H1 (cell line): Measurements from ENCODE around the gene ENDOV. TPM values are rescaled to one million over a fixed set of nuclear protein-coding genes. Genes with fewer than 3 reads are reported as not detected.

Source experiments
- CTCF ChIA-PET: fragments of 300-600 bp; sonication (Branson Sonifier 250); formaldehyde crosslinking; loops from one replicate; lab custom pipeline; 2021; ENCODE audit not compliant: partially characterized antibody; lab: Charles Lee
- POLR2A ChIA-PET: fragments of 300-600 bp; sonication (Branson Sonifier 250); formaldehyde crosslinking; loops from one replicate; lab custom pipeline; 2021; ENCODE audit warnings: inconsistent platforms; ENCODE audit not compliant: partially characterized antibody; lab: Charles Lee
- DNase-seq, 2 experiments: peaks; one replicate each; pipeline versions ENCODE4 v3.0.0 to v3.0.0-alpha.2; 2010 to 2022; ENCODE audit warnings: low spot score in 2 of 2, low read depth in 1 of 2, mixed read lengths in 1 of 2
- FAIRE-seq: peaks from 2 replicates; lab custom pipeline; 2011; peaks lifted over from hg19 to GRCh38; lab: Jason Lieb, UNC
- H2AFZ ChIP-seq: 2 replicates; pipeline ENCODE4 v1.8.1; 2012; ENCODE audit warnings: low read length, inconsistent platforms
- H2AK5ac ChIP-seq: 2 replicates; pipeline ENCODE4 v1.6.1; 2013; ENCODE audit warnings: low read depth, low read length
- H2BK120ac ChIP-seq: replicated peaks from 2 replicates; pipeline ENCODE3; 2013; ENCODE audit warnings: low read depth, low read length, inconsistent platforms
- H2BK12ac ChIP-seq: 2 replicates; pipeline ENCODE4 v1.6.1; 2013; ENCODE audit warnings: low read depth, low read length
- H2BK15ac ChIP-seq: 2 replicates; pipeline ENCODE4 v1.6.1; 2013; ENCODE audit warnings: low read length
- H2BK20ac ChIP-seq: 2 replicates; pipeline ENCODE4 v1.6.1; 2013; ENCODE audit warnings: low read length
- H2BK5ac ChIP-seq: 2 replicates; pipeline ENCODE4 v1.6.1; 2013; ENCODE audit warnings: low read depth, low read length
- H3K14ac ChIP-seq: 2 replicates; pipeline ENCODE4 v1.6.1; 2013; ENCODE audit warnings: inconsistent platforms; ENCODE audit not compliant: insufficient read length
- H3K18ac ChIP-seq: 2 replicates; pipeline ENCODE4 v1.6.1; 2013; ENCODE audit warnings: low read length; ENCODE audit errors: extremely low read depth
- H3K23ac ChIP-seq: 2 replicates; pipeline ENCODE4 v1.6.1; 2013; ENCODE audit warnings: inconsistent platforms; ENCODE audit not compliant: insufficient read length
- H3K23me2 ChIP-seq: 2 replicates; pipeline ENCODE4 v1.6.1; 2013; ENCODE audit warnings: low read depth, low read length
- H3K27ac ChIP-seq: 2 replicates; pipeline ENCODE4 v1.6.1; 2011; ENCODE audit warnings: low read depth, low read length, inconsistent platforms
- H3K27me3 ChIP-seq, 4 experiments: replicated peaks in 1 of 4; 1 replicate in 1 of 4; 2 replicates in 3 of 4; pipeline versions ENCODE4 v1.6.1 to v1.8.1; 2011 to 2013; ENCODE audit warnings: low read length in 3 of 4, mild to moderate bottlenecking in 3 of 4, inconsistent platforms in 2 of 4, mixed read lengths in 2 of 4, moderate library complexity in 1 of 4; ENCODE audit not compliant: control insufficient read depth in 3 of 4, insufficient read depth in 3 of 4; ENCODE audit errors: extremely low read depth in 1 of 4
- H3K36me3 ChIP-seq, 4 experiments: 2 replicates each; pipeline versions ENCODE4 v1.6.1 to v1.8.1; 2011 to 2013; ENCODE audit warnings: mild to moderate bottlenecking in 4 of 4, low read length in 3 of 4, moderate library complexity in 2 of 4, control low read depth in 1 of 4, inconsistent platforms in 1 of 4; ENCODE audit not compliant: insufficient read depth in 4 of 4, control insufficient read depth in 2 of 4
- H3K4ac ChIP-seq: replicated peaks from 2 replicates; pipeline ENCODE3; 2013; ENCODE audit warnings: low read length, low read depth, mixed read lengths, inconsistent platforms; ENCODE audit not compliant: insufficient read length
- H3K4me1 ChIP-seq, 4 experiments: replicated peaks in 1 of 4; 1 replicate in 1 of 4; 2 replicates in 3 of 4; pipeline versions ENCODE4 v1.6.1 to v1.8.1; 2011 to 2013; ENCODE audit warnings: low read length in 3 of 4, inconsistent platforms in 2 of 4, mixed read lengths in 1 of 4; ENCODE audit not compliant: insufficient read depth in 4 of 4, control insufficient read depth in 3 of 4
- H3K4me2 ChIP-seq, 2 experiments: 2 replicates each; pipeline versions ENCODE4 v1.6.1 to v1.8.1; 2011 to 2013; ENCODE audit warnings: low read depth in 2 of 2, low read length in 2 of 2, control low read depth in 1 of 2, inconsistent platforms in 1 of 2, mild to moderate bottlenecking in 1 of 2; ENCODE audit not compliant: insufficient read depth in 1 of 2
- H3K4me3 ChIP-seq, 4 experiments: fragments of 200-600, 300-600 bp in 1 of 4; sonication (generic), shearing (Covaris generic), sonication (Bioruptor Twin) in 1 of 4; 2 replicates each; pipeline versions ENCODE4 v1.5.1 to v1.8.1; 2011 to 2016; ENCODE audit warnings: low read length in 4 of 4, low read depth in 3 of 4, control low read depth in 2 of 4, inconsistent platforms in 2 of 4, mild to moderate bottlenecking in 2 of 4, mixed read lengths in 1 of 4, moderate library complexity in 1 of 4; ENCODE audit not compliant: insufficient read depth in 2 of 4; ENCODE audit errors: extremely low read depth in 1 of 4
- H3K56ac ChIP-seq: replicated peaks from 2 replicates; pipeline ENCODE3; 2013; ENCODE audit warnings: low read depth, mild to moderate bottlenecking, mixed read lengths, low read length, inconsistent platforms; ENCODE audit not compliant: insufficient read length
- H3K79me1 ChIP-seq: 2 replicates; pipeline ENCODE4 v1.6.1; 2013; ENCODE audit warnings: low read depth, low read length, control low read depth
- H3K79me2 ChIP-seq, 2 experiments: 2 replicates each; pipeline versions ENCODE4 v1.6.1 to v1.8.1; 2012 to 2013; ENCODE audit warnings: low read length in 2 of 2, mild to moderate bottlenecking in 2 of 2, inconsistent platforms in 1 of 2; ENCODE audit not compliant: insufficient read depth in 2 of 2, control insufficient read depth in 1 of 2
- H3K9ac ChIP-seq, 4 experiments: replicated peaks in 1 of 4; 1 replicate in 1 of 4; 2 replicates in 3 of 4; pipeline versions ENCODE4 v1.6.1 to v1.8.1; 2011 to 2013; ENCODE audit warnings: low read depth in 3 of 4, low read length in 3 of 4, control low read depth in 2 of 4, mild to moderate bottlenecking in 2 of 4, moderate library complexity in 2 of 4, inconsistent platforms in 1 of 4; ENCODE audit errors: extremely low read depth in 1 of 4
- H3K9me3 ChIP-seq, 2 experiments: 2 replicates each; pipeline versions ENCODE4 v1.6.1 to v1.8.1; 2012 to 2013; ENCODE audit warnings: mild to moderate bottlenecking in 2 of 2, moderate library complexity in 2 of 2, control low read depth in 1 of 2, inconsistent platforms in 1 of 2, low read depth in 1 of 2, low read length in 1 of 2, mixed read lengths in 1 of 2; ENCODE audit not compliant: insufficient read depth in 2 of 2
- H4K20me1 ChIP-seq, 2 experiments: replicated peaks in 1 of 2; 2 replicates each; pipeline versions ENCODE3 to v1.8.1; 2011 to 2013; ENCODE audit warnings: inconsistent platforms in 2 of 2, low read length in 2 of 2, mild to moderate bottlenecking in 1 of 2; ENCODE audit not compliant: insufficient read depth in 2 of 2, control insufficient read depth in 1 of 2
- H4K5ac ChIP-seq: 2 replicates; pipeline ENCODE4 v1.6.1; 2013; ENCODE audit warnings: low read length, low read depth, mixed read lengths, inconsistent platforms; ENCODE audit not compliant: insufficient read length
- H4K8ac ChIP-seq: 2 replicates; pipeline ENCODE4 v1.8.0; 2013; ENCODE audit warnings: mild to moderate bottlenecking, moderate library complexity, low read length, inconsistent platforms; ENCODE audit not compliant: insufficient read depth; ENCODE audit errors: extremely low read depth
- H4K91ac ChIP-seq: replicated peaks from 2 replicates; pipeline ENCODE3; 2013; ENCODE audit warnings: low read length, mixed read lengths, inconsistent platforms; ENCODE audit not compliant: insufficient read length
- CEBPB ChIP-seq: IDR thresholded peaks from 2 replicates; pipeline ENCODE4 v1.6.1; 2012; ENCODE audit warnings: low read depth, low read length
- TAF1 ChIP-seq: IDR thresholded peaks from 2 replicates; pipeline ENCODE4 v1.6.1; 2011; ENCODE audit warnings: mild to moderate bottlenecking, low read depth, low read length
- WGBS, 2 experiments: shearing (Covaris generic) in 1 of 2; methylation state at CpG; one replicate each; pipeline versions ENCODE4 v1.1.6 to v1.1.7; 2013 to 2015; ENCODE audit warnings: low lambda C conversion rate in 2 of 2, mixed read lengths in 2 of 2, inconsistent platforms in 1 of 2, low coverage in 1 of 2, missing lambda C conversion rate in 1 of 2; ENCODE audit not compliant: insufficient replicate concordance in 2 of 2, insufficient coverage in 1 of 2, insufficient read length in 1 of 2; ENCODE audit errors: extremely low coverage in 1 of 2, missing lambda C conversion rate in 1 of 2; 5-methylcytosine and 5-hydroxymethylcytosine counted together
- polyA plus RNA-seq, 7 experiments: library from polyadenylated mRNA; depleted of rRNA in 3 of 7; stranded (reverse) in 5 of 7; unstranded in 2 of 7; fragments of >200 nt in 5 of 7; fragments of 200-250 nt in 2 of 7; gene quantifications; 1 replicate in 5 of 7; 2 replicates in 1 of 7; 4 replicates in 1 of 7; pipeline versions ENCODE4 v1.2.1 to v1.2.3, GENCODE V29; 2011 to 2013; ENCODE audit warnings: missing spikeins in 2 of 7, mixed read lengths in 2 of 7
- total RNA-seq: library from RNA; stranded (reverse); fragmentation: NEBNext Ultra II Directional; extraction: Animal tissue kit (Norgen Biotek cat#: 25700); gene quantifications from 2 replicates; pipeline ENCODE4 v1.2.1, GENCODE V29; 2021

ENDOV gene
- total and polyA plus RNA-seq, 2 of the 8 experiments (the other 6 are each of a cell fraction or from before 2014, with no cell fraction given), result 10.6 to 13.3 TPM

- Histone ChIP-seq H4K20me1 (peaks cover 2% of the 10 kb centered on the region in 2 experiments), H4K91ac (no peak overlapping the region), H3K79me2 (no peaks in the 10 kb centered on the region), H2AK5ac (no peak overlapping the region), H3K4ac (no peak overlapping the region), H3K9me3 (no peaks in the 10 kb centered on the region), H3K4me1 (no peaks in the 10 kb centered on the region), H3K27me3 (no peaks in the 10 kb centered on the region), H2BK120ac (no peak overlapping the region), H2BK5ac (no peak overlapping the region), H2BK12ac (no peak overlapping the region), H3K79me1 (no peaks in the 10 kb centered on the region; the same call in none of the 2 replicates), H4K5ac (no peak overlapping the region), H3K56ac (no peak overlapping the region), H3K23ac (no peak overlapping the region), H3K4me2 (no peak overlapping the region), H3K36me3 (peaks cover 23 to 53% (median 32%) of the 10 kb centered on the region in 4 experiments), H3K23me2 (no peaks in the 10 kb centered on the region), H3K18ac (no peak overlapping the region), H3K9ac (no peak overlapping the region; a peak in 1 of 7 replicates), H4K8ac (no peak overlapping the region), H2BK20ac (no peak overlapping the region), H3K4me3 (no peak overlapping the region), H2AFZ (no peak overlapping the region), H3K27ac (no peak overlapping the region), H3K14ac (no peak overlapping the region), H2BK15ac (no peak overlapping the region)
- TF ChIP-seq TAF1, result no peak
- no peak for TF ChIP-seq CEBPB
- no peak for DNase-seq
- CTCF ChIA-PET, result interaction anchor here (0.6 to 2.7 kb wide), 6 partner anchors 14 to 570 kb away, joined by 3 to 11 read pairs (median 4); no protein-coding TSS in a partner anchor
- POLR2A ChIA-PET, result interaction anchor here (0.7 to 1.6 kb wide), 3 partner anchors 21 to 53 kb away, joined by 3 read pairs; no protein-coding TSS in a partner anchor
- 91% methylated on average over 14 of the region's 14 CpGs; no CpG with 5 or more reads in 1 of the 2 experiments for WGBS, 2 experiments
- FAIRE-seq, result no peak
Measured at GRCh38 chr17:80386341-80386740, 28.6 kb upstream of the ENDOV start.
